ENCODE results near the gene ELL.

DNA sequence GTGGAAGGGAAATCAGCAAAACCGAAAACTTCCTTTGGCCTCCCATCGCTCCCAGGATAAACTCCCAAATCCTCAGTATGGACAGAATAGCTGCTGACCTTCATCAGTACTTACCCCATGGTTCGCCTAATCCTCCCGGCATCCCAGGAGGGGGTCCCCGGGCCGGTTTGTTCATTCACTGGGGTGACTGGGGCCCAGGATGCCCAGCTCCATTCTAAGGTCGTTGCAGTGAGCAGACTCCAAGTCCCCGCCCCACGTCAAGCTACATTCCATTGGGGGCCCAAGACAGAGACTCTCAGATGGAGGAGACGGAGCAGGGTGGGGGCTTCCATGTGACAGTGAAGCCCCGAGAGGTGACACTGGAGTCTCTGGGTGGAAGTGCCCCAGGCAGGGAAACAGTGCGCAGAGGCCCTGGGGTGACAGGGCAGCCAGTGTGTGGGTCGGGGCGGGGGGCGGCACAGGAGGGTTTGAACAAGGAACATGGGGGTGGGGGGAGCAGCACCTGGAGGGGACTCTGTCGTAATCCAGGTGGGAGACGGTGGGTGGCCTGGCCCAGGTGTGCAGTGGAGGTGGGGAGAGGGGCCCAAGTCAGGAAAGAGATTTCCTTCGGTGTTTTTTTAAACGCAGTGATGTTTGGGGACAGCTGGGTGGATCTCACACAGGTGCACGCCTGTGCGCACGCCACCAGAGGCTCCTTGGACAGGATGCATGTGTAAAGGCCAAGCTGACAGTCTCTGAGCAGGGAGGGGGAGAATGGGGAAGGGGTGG, 97.6 kb downstream of the ELL start:
- TF ChIP-seq, protein P1, sequence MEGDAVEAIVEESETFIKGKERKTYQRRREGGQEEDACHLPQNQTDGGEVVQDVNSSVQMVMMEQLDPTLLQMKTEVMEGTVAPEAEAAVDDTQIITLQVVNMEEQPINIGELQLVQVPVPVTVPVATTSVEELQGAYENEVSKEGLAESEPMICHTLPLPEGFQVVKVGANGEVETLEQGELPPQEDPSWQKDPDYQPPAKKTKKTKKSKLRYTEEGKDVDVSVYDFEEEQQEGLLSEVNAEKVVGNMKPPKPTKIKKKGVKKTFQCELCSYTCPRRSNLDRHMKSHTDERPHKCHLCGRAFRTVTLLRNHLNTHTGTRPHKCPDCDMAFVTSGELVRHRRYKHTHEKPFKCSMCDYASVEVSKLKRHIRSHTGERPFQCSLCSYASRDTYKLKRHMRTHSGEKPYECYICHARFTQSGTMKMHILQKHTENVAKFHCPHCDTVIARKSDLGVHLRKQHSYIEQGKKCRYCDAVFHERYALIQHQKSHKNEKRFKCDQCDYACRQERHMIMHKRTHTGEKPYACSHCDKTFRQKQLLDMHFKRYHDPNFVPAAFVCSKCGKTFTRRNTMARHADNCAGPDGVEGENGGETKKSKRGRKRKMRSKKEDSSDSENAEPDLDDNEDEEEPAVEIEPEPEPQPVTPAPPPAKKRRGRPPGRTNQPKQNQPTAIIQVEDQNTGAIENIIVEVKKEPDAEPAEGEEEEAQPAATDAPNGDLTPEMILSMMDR (IDR thresholded peaks at IDR 0.05; ENCODE audit: low read depth, low read length, poor library complexity, severe bottlenecking) = no peak
- TF ChIP-seq EZH2phosphoT487 (IDR thresholded peaks at IDR 0.05; ENCODE audit: borderline replicate concordance, low read length) = no peak
